ENCODE data around the gene UBA7. TPM values are rescaled to one million over a fixed set of nuclear protein-coding genes. Genes with fewer than 3 reads are reported as not detected.
"Not testable (repeated sequence)": the region's sequence is repeated elsewhere in the genome, so short reads cannot be mapped to it uniquely, and the experiment has no call there.

UBA7 gene
- total and polyA plus RNA-seq, 2 donors from 2014 or later, result 29.8 to 102 TPM

DNA sequence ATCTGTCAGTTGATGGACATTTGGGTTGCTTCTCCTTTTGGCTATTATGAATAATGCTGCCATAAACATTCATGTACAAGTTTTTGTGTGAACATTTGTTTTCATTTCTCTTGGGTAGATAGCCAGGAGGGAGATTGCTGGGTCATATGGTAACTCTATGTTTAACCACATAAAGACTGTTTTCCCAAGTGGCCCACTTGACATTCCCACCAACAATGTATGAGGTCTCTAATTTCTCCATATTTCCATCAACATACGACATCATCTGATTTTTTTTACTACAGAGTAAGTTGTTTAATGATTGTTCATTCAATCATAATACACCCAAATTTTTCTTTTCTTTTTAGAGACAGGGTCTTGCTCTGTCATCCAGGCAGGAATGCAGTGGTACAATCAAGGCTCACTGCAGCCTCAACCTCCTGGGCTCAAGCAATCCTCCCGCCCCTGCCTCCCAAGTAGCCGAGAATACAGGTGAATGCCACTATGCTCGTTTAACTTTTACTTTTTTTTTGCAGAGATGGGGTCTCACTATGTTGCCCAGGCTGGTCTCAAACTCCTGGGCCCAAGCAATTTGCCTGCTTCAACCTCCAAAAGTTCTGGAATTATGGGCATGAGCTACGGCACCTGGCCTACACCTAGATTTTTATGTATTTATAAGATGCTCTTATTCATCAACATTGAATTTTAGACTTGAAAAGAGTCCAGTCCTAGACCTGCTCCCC is 34.2 kb downstream of the UBA7 start:
- intact Hi-C loops (cut with DNase I), result no loop called here
- Histone ChIP-seq H3K27me3 (ENCODE audit: control insufficient read depth, insufficient read depth, low read length) (no peaks in the 10 kb centered on the region), H3K4me1 (ENCODE audit: control insufficient read depth in 2 of 3, insufficient read depth in 2 of 3, low read depth in 1 of 3, low read length in 3 of 3) (peaks cover 0 to 6% (median 0%) of the 10 kb centered on the region in 3 donors), H3K27ac (ENCODE audit: low read depth in 2 of 2, low read length in 2 of 2) (no peak overlapping the region), H3K36me3 (ENCODE audit: control insufficient read depth in 2 of 3, insufficient read depth in 3 of 3, low read length in 3 of 3) (peaks cover 3 to 14% (median 4%) of the 10 kb centered on the region in 3 donors), H3K9ac (ENCODE audit: low read length in 3 of 3) (no peak overlapping the region), H3K9me3 (ENCODE audit: control insufficient read depth in 2 of 3, insufficient read depth in 1 of 3, low read length in 3 of 3) (no peaks in the 10 kb centered on the region), H3K4me3 (ENCODE audit: low read length in 3 of 3) (no peak overlapping the region)
- TF ChIP-seq CTCF (IDR thresholded peaks at IDR 0.05; ENCODE audit: borderline replicate concordance, extremely low read depth, insufficient read depth), result no peak
- FAIRE-seq, result no peak
- no peak for DNase-seq

- H3K9ac ChIP-seq (ENCODE audit: low read length in 3 of 3); FAIRE-seq; H3K36me3 ChIP-seq (ENCODE audit: control insufficient read depth in 2 of 3, insufficient read depth in 3 of 3, low read length in 3 of 3); DNase-seq; intact Hi-C loops (cut with DNase I); H3K9me3 ChIP-seq (ENCODE audit: control insufficient read depth in 2 of 3, insufficient read depth in 1 of 3, low read length in 3 of 3); H3K27ac ChIP-seq (ENCODE audit: low read depth in 2 of 2, low read length in 2 of 2); H3K27me3 ChIP-seq (ENCODE audit: control insufficient read depth, insufficient read depth, low read length); H3K4me1 ChIP-seq (ENCODE audit: control insufficient read depth in 2 of 3, insufficient read depth in 2 of 3, low read depth in 1 of 3, low read length in 3 of 3); H3K4me3 ChIP-seq (ENCODE audit: low read length in 3 of 3): not testable (repeated sequence)
Observed at GRCh38 chr3:49776101-49776500, 37.7 kb downstream of the UBA7 start.

DNA sequence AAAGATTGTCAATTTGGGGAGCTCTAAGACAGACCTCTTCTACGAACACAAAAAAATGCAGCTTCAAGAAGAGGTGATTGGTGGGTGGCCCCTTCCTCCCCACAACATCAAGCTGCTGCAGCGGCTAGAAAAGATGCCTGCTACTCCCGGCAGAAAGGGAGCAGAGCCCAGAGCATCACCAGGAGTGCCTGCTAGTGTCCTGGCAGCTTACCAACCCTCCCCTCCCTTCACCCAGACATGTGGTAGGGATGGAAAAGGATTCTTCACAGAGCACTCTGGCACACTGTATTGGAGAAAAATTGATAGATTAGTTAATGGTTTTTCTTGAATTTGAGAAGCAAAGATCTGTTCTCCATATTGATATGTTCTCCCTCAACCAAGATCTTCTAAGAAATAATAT is 38.2 kb downstream of the UBA7 start:
- Histone ChIP-seq H3K27me3 (ENCODE audit: control insufficient read depth, insufficient read depth, low read length) (no peaks in the 10 kb centered on the region), H3K9ac (ENCODE audit: low read length in 3 of 3) (no peak overlapping the region), H3K4me3 (ENCODE audit: low read length in 3 of 3) (no peak overlapping the region), H3K27ac (ENCODE audit: low read depth in 2 of 2, low read length in 2 of 2) (no peak overlapping the region), H3K4me1 (ENCODE audit: control insufficient read depth in 2 of 3, insufficient read depth in 2 of 3, low read depth in 1 of 3, low read length in 3 of 3) (peaks cover 0 to 3% (median 0%) of the 10 kb centered on the region in 3 donors), H3K36me3 (ENCODE audit: control insufficient read depth in 2 of 3, insufficient read depth in 3 of 3, low read length in 3 of 3) (peaks cover 2 to 8% (median 2%) of the 10 kb centered on the region in 3 donors), H3K9me3 (ENCODE audit: control insufficient read depth in 2 of 3, insufficient read depth in 1 of 3, low read length in 3 of 3) (no peaks in the 10 kb centered on the region)
- FAIRE-seq (no peak), DNase-seq (no peak)
- no peak for TF ChIP-seq CTCF (IDR thresholded peaks at IDR 0.05; ENCODE audit: borderline replicate concordance, extremely low read depth, insufficient read depth)
- intact Hi-C loops (cut with DNase I), result no loop called here

DNA sequence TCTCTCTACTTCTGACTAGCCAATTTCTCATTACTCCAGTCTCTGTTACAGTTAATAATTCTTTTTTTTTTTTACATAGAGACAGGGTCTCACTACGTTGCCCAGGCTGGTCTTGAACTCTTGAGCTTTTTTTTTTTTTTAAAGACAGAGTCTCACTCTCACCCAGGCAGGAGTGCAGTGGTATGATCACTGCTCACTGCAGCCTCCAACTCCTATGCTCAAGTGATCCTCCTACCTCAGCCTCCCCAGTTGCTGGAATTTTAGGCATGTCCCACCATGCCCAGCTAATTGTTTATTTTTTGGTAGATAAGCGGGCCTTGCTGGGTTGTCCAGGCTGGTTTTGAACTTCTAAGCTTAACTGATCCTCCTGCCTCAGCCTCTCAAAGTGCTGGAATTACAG is 41.0 kb downstream of the UBA7 start:
- no peak overlapping the region for H3K9ac ChIP-seq (ENCODE audit: low read length in 3 of 3)
- no peak overlapping the region for H3K4me3 ChIP-seq (ENCODE audit: low read length in 3 of 3)
- no peak for TF ChIP-seq CTCF (IDR thresholded peaks at IDR 0.05; ENCODE audit: borderline replicate concordance, extremely low read depth, insufficient read depth)
- no peaks in the 10 kb centered on the region for H3K9me3 ChIP-seq (ENCODE audit: control insufficient read depth in 2 of 3, insufficient read depth in 1 of 3, low read length in 3 of 3)
- FAIRE-seq, result no peak
- H3K27ac ChIP-seq (ENCODE audit: low read depth in 2 of 2, low read length in 2 of 2), result no peak overlapping the region
- no peaks in the 10 kb centered on the region for H3K27me3 ChIP-seq (ENCODE audit: control insufficient read depth, insufficient read depth, low read length)
- H3K36me3 ChIP-seq (ENCODE audit: control insufficient read depth in 2 of 3, insufficient read depth in 3 of 3, low read length in 3 of 3), result peaks cover 2 to 8% (median 2%) of the 10 kb centered on the region in 3 donors
- intact Hi-C loops (cut with DNase I), result no loop called here
- DNase-seq, result no peak
- no peaks in the 10 kb centered on the region for H3K4me1 ChIP-seq (ENCODE audit: control insufficient read depth in 2 of 3, insufficient read depth in 2 of 3, low read depth in 1 of 3, low read length in 3 of 3)
